HCT116 (cell line): ENCODE measurements around the gene KRT37.

Source experiments
- EZH2 ChIP-seq: fragments of 200-600 bp; sonication (generic); IDR thresholded peaks from 2 replicates; pipeline ENCODE4 v1.6.1; 2017; ENCODE audit warnings: antibody characterized with exemption, mixed run types
- TF ChIP-seq, protein P1 (sequence below), 3 experiments: fragments of 200-600 bp in 1 of 3; sonication (generic) in 1 of 3; IDR thresholded peaks in 2 of 3; conservative IDR thresholded peaks in 1 of 3; 2 replicates each; pipeline ENCODE4 v1.5.1; 2012 to 2017; ENCODE audit warnings: low read depth in 2 of 3, low read length in 2 of 3, antibody characterized with exemption in 1 of 3, borderline replicate concordance in 1 of 3, control low read depth in 1 of 3, mild to moderate bottlenecking in 1 of 3, mixed read lengths in 1 of 3, mixed run types in 1 of 3, moderate library complexity in 1 of 3; ENCODE audit not compliant: insufficient read depth in 1 of 3
- TF ChIP-seq, protein P2 (sequence below): IDR thresholded peaks from 2 replicates; pipeline ENCODE4 v1.6.1; 2012; ENCODE audit warnings: low read depth
- TF ChIP-seq, protein P3 (sequence below): IDR thresholded peaks from 2 replicates; pipeline ENCODE4 v1.6.1; 2012

DNA sequence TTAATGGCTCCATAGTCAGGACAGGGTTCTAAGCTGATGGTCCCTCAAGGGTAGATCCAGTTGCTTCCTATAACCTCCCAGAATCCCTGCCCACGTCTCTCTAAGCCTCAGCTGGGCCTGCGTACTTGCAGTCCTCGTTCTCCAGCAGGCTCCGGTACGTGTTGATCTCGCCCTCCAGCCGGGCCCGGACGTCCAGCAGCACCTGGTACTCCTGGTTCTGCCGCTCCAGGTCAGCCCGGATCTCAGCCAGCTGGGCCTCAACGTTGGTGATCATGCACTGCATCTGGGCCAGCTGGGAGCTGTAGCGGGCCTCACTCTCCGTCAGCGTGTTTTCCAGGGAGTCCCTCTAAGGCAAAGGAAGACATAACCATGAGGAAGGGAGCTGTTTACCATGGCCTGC lies 38.3 kb upstream of the KRT37 start:
- TF ChIP-seq, protein P1, sequence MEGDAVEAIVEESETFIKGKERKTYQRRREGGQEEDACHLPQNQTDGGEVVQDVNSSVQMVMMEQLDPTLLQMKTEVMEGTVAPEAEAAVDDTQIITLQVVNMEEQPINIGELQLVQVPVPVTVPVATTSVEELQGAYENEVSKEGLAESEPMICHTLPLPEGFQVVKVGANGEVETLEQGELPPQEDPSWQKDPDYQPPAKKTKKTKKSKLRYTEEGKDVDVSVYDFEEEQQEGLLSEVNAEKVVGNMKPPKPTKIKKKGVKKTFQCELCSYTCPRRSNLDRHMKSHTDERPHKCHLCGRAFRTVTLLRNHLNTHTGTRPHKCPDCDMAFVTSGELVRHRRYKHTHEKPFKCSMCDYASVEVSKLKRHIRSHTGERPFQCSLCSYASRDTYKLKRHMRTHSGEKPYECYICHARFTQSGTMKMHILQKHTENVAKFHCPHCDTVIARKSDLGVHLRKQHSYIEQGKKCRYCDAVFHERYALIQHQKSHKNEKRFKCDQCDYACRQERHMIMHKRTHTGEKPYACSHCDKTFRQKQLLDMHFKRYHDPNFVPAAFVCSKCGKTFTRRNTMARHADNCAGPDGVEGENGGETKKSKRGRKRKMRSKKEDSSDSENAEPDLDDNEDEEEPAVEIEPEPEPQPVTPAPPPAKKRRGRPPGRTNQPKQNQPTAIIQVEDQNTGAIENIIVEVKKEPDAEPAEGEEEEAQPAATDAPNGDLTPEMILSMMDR (IDR thresholded peaks at IDR 0.05 in 2 of 3, conservative IDR thresholded peaks at IDR 0.05 in 1 of 3; ENCODE audit: borderline replicate concordance in 1 of 3, insufficient read depth in 1 of 3, low read depth in 2 of 3, low read length in 2 of 3): no peak
- TF ChIP-seq, protein P2, sequence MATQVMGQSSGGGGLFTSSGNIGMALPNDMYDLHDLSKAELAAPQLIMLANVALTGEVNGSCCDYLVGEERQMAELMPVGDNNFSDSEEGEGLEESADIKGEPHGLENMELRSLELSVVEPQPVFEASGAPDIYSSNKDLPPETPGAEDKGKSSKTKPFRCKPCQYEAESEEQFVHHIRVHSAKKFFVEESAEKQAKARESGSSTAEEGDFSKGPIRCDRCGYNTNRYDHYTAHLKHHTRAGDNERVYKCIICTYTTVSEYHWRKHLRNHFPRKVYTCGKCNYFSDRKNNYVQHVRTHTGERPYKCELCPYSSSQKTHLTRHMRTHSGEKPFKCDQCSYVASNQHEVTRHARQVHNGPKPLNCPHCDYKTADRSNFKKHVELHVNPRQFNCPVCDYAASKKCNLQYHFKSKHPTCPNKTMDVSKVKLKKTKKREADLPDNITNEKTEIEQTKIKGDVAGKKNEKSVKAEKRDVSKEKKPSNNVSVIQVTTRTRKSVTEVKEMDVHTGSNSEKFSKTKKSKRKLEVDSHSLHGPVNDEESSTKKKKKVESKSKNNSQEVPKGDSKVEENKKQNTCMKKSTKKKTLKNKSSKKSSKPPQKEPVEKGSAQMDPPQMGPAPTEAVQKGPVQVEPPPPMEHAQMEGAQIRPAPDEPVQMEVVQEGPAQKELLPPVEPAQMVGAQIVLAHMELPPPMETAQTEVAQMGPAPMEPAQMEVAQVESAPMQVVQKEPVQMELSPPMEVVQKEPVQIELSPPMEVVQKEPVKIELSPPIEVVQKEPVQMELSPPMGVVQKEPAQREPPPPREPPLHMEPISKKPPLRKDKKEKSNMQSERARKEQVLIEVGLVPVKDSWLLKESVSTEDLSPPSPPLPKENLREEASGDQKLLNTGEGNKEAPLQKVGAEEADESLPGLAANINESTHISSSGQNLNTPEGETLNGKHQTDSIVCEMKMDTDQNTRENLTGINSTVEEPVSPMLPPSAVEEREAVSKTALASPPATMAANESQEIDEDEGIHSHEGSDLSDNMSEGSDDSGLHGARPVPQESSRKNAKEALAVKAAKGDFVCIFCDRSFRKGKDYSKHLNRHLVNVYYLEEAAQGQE: no peak
- no peak for TF ChIP-seq EZH2
- TF ChIP-seq, protein P3, sequence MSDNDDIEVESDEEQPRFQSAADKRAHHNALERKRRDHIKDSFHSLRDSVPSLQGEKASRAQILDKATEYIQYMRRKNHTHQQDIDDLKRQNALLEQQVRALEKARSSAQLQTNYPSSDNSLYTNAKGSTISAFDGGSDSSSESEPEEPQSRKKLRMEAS: no peak
